Kidney (tissue), 14 donors: ENCODE data around the gene CCDC157. TPM values are rescaled to one million over a fixed set of nuclear protein-coding genes. Genes with fewer than 3 reads are reported as not detected.

Experiments
- DNase-seq, 5 donors: peaks; one replicate each; pipeline ENCODE4 v3.0.0-alpha.2; 2013 to 2020
- FAIRE-seq: peaks from 2 replicates; lab custom pipeline; 2012; peaks lifted over from hg19 to GRCh38; lab: Jason Lieb, UNC
- H3K27ac ChIP-seq, 2 donors: one replicate each; pipeline ENCODE4 v1.7.0; 2013; ENCODE audit warnings: low read depth in 2 of 2, low read length in 2 of 2, inconsistent platforms in 1 of 2
- H3K27me3 ChIP-seq: one replicate; pipeline ENCODE4 v1.7.1; 2013; ENCODE audit warnings: low read length, inconsistent platforms; ENCODE audit not compliant: control insufficient read depth, insufficient read depth
- H3K36me3 ChIP-seq, 3 donors: one replicate each; pipeline versions ENCODE4 v1.7.0 to v1.7.1; 2013; ENCODE audit warnings: low read length in 3 of 3, control low read depth in 1 of 3, inconsistent platforms in 1 of 3; ENCODE audit not compliant: insufficient read depth in 3 of 3, control insufficient read depth in 2 of 3
- H3K4me1 ChIP-seq, 3 donors: one replicate each; pipeline versions ENCODE4 v1.7.0 to v1.7.1; 2013; ENCODE audit warnings: low read length in 3 of 3, inconsistent platforms in 1 of 3, low read depth in 1 of 3; ENCODE audit not compliant: control insufficient read depth in 2 of 3, insufficient read depth in 2 of 3
- H3K4me3 ChIP-seq, 3 donors: one replicate each; pipeline versions ENCODE4 v1.7.0 to v1.8.1; 2013; ENCODE audit warnings: low read length in 3 of 3, control low read depth in 1 of 3, inconsistent platforms in 1 of 3
- H3K9ac ChIP-seq, 3 donors: one replicate each; pipeline versions ENCODE4 v1.7.0 to v1.7.1; 2013; ENCODE audit warnings: low read length in 3 of 3, control low read depth in 1 of 3, inconsistent platforms in 1 of 3
- H3K9me3 ChIP-seq, 3 donors: one replicate each; pipeline versions ENCODE4 v1.7.0 to v1.7.1; 2013; ENCODE audit warnings: low read length in 3 of 3, control low read depth in 1 of 3, inconsistent platforms in 1 of 3; ENCODE audit not compliant: control insufficient read depth in 2 of 3, insufficient read depth in 1 of 3
- intact Hi-C: fragments of 100-400 bp; cut with DNase I; formaldehyde crosslinking; loops from one replicate; pipeline ENCODE4 v1.11.1; 2022
- polyA plus RNA-seq: library from polyadenylated mRNA; stranded (reverse); fragments of 350-450 nt; fragmentation: Illumina TruSeq; extraction: RNeasy Lipid Tissue Mini Kit (QIAGEN cat#74804); gene quantifications from one replicate; pipeline ENCODE4 v1.2.3, GENCODE V29; 2014; ENCODE audit warnings: low read depth, low replicate concordance; ENCODE audit not compliant: insufficient read depth
- total RNA-seq: library from RNA; stranded (reverse); fragmentation: NEBNext Ultra II Directional; extraction: Animal tissue kit (Norgen Biotek cat#: 25700); gene quantifications from one replicate; pipeline ENCODE4 v1.2.1, GENCODE V29; 2021
- TF ChIP-seq, protein P1 (sequence below): IDR thresholded peaks from 3 replicates; pipeline ENCODE4 v1.5.1; 2012; ENCODE audit warnings: mild to moderate bottlenecking, moderate library complexity, borderline replicate concordance; ENCODE audit not compliant: insufficient read depth; ENCODE audit errors: extremely low read depth
- donor health status: control.
- donor health status: control.
- donor health status: control.
- donor health status: control.
- donor health status: control.
- donor health status: DM: yes; HTN: yes; CAD: no.
- donor health status: Normal renal cell carcinoma (clear cell type).

The CCDC157 gene
- total and polyA plus RNA-seq, 2 donors from 2014 or later = 5.1 to 6.0 TPM

DNA sequence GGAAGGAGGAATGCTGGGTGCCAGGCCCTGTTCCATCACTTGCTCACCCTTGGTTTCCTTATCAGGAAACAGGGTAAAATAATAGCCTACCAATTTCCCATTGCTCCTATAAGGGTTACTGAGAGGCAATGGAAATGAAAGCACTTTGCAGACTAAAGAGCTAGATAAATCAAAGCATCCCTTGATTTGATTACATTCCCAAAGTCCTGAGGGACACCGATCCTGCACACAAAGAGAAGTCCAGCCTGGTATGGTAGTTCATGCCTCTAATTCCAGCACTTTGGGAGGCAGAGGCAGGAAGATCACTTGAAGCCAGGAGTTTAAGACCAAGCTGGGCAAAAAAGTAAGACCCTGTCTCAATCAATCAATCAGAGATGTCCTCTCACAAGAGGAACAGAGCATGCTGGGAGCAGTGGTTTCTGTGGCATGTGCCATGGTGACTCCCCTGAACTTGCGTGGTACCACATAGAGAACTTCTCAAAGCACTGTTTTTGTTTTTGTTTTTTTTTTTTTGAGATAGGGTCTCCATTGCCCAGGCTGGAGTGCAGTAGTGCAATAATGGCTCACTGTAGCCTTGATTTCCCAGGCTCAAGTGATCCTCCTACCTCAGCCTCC, 40.7 kb upstream of the CCDC157 start:
- intact Hi-C loops = no loop called here
- Histone ChIP-seq H3K4me1 (peaks cover under 1 to 67% (median 65%) of the 10 kb centered on the region in 3 donors), H3K9me3 (no peaks in the 10 kb centered on the region), H3K4me3 (no peak overlapping the region), H3K36me3 (peaks cover 2 to 9% (median 7%) of the 10 kb centered on the region in 3 donors), H3K27me3 (no peaks in the 10 kb centered on the region), H3K27ac (peak overlapping the region in 1 of 2 donors; percentile 16), H3K9ac (no peak overlapping the region)
- DNase-seq (no peak), FAIRE-seq (no peak)
- TF ChIP-seq, protein P1, sequence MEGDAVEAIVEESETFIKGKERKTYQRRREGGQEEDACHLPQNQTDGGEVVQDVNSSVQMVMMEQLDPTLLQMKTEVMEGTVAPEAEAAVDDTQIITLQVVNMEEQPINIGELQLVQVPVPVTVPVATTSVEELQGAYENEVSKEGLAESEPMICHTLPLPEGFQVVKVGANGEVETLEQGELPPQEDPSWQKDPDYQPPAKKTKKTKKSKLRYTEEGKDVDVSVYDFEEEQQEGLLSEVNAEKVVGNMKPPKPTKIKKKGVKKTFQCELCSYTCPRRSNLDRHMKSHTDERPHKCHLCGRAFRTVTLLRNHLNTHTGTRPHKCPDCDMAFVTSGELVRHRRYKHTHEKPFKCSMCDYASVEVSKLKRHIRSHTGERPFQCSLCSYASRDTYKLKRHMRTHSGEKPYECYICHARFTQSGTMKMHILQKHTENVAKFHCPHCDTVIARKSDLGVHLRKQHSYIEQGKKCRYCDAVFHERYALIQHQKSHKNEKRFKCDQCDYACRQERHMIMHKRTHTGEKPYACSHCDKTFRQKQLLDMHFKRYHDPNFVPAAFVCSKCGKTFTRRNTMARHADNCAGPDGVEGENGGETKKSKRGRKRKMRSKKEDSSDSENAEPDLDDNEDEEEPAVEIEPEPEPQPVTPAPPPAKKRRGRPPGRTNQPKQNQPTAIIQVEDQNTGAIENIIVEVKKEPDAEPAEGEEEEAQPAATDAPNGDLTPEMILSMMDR = no peak

DNA sequence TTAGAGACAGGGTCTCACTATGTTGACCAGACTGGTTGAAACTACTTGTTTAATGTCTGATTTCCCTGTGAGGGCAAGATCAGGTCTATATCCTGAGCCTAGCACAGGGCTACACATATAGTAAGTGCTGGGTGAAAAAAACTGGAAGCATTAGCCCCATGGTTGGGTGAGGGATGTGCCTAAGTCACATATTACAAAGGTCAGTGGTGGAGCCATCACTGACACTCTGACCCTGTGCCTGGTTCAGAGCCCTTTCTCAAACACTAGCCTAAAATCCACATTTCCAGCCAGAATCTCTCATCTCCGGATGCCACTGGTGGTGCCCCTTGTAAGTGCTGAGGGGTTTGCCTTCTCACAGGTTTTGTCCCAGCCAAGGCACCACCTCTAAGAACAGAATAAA, 39.0 kb upstream of the CCDC157 start:
- Histone ChIP-seq H3K9ac (no peak overlapping the region), H3K4me1 (peaks cover 0 to 57% (median 53%) of the 10 kb centered on the region in 3 donors)
- intact Hi-C loops = no loop called here

DNA sequence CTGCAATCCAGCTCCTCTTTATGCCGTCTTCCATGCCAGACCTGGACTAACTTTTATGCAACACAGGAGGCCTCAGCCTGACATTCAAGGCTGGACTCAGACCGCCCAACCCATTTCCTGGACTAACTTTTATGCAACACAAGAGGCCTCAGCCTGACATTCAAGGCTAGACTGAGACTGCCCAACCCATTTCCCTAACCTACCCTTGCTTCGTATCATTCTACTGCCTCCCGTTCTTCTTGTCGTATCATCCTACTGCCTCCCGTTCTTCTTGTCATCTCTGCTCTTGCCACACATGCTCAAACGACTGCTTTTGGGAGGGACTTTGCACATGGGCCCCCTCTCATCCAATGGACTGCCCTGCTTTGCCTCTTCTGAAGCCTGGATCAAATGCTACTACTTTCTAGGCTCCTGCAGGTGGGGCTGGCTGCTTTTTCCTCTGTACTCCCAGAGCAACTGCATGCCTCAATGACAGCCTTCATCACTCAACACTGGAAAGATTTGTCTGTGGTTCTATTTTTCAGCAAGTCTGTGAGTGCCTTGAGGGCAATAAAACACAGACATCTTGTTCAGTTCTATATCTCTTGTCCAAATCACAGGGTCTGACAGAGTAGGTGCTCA, 37.9 kb upstream of the CCDC157 start:
- Histone ChIP-seq H3K27ac (peak overlapping the region in 1 of 2 donors; percentile 51), H3K9me3 (no peaks in the 10 kb centered on the region), H3K4me3 (no peak overlapping the region), H3K9ac (no peak overlapping the region), H3K27me3 (no peaks in the 10 kb centered on the region), H3K36me3 (peaks cover 2 to 9% (median 7%) of the 10 kb centered on the region in 3 donors), H3K4me1 (peaks cover 0 to 59% (median 54%) of the 10 kb centered on the region in 3 donors)
- no peak for DNase-seq
- no peak for FAIRE-seq
- intact Hi-C loops = no loop called here
- TF ChIP-seq, protein P1 = no peak

More for the DNA sequence above, 39.0 kb upstream of the CCDC157 start:
- H3K36me3 ChIP-seq = peaks cover 2 to 9% (median 7%) of the 10 kb centered on the region in 3 donors
- DNase-seq = no peak
- H3K9me3 ChIP-seq = no peaks in the 10 kb centered on the region
- TF ChIP-seq, protein P1 = no peak
- no peak for FAIRE-seq
- no peak overlapping the region for H3K27ac ChIP-seq
- H3K4me3 ChIP-seq = no peak overlapping the region
- no peaks in the 10 kb centered on the region for H3K27me3 ChIP-seq
